ENCODE results near the gene RABEPK.
"Not testable (repeated sequence)": the region's sequence is repeated elsewhere in the genome, so short reads cannot be mapped to it uniquely, and the experiment has no call there.

Gene RABEPK

DNA sequence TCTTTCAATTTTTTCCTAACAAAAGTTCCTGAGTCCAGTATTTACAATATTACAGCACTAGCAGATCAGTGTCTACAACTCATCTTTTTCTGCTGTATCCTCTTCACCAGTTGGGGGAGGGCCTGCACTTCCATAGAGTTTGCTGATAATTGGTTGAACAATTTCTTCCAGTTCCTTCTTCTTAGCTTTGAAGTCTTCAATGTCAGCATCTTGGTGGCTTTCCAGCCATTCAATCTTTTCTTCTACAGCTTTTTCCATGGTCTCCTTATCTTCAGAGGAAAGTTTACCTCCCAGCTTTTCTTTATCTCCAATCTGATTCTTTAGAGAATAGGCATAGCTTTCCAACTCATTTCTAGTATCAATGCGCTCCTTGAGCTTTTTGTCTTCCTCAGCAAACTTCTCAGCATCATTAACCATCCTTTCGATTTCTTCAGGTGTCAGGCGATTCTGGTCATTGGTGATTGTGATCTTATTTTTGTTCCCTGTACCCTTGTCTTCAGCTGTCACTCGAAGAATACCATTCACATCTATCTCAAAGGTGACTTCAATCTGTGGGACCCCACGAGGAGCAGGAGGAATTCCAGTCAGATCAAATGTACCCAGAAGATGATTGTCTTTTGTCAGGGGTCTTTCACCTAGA lies 36.3 kb downstream of the RABEPK start:
- H3K27ac ChIP-seq (ENCODE audit: low read depth, low read length, severe bottlenecking); H3K9me3 ChIP-seq (ENCODE audit: control insufficient read depth, low read length): not testable (repeated sequence)
- Histone ChIP-seq H3K4me1 (ENCODE audit: control insufficient read depth, insufficient read depth, low read length, poor library complexity, severe bottlenecking) (peaks cover 29% of the 10 kb centered on the region), H3K4me3 (ENCODE audit: extremely low read depth, insufficient read depth, low read length, poor library complexity, severe bottlenecking) (peak overlapping the region; percentile 94), H3K36me3 (ENCODE audit: control insufficient read depth, insufficient read depth, low read length) (peaks cover 74% of the 10 kb centered on the region)
- no CpG with 5 or more reads among the region's 5 CpGs for WGBS, 2 experiments (ENCODE audit: insufficient coverage in 2 of 2)

DNA sequence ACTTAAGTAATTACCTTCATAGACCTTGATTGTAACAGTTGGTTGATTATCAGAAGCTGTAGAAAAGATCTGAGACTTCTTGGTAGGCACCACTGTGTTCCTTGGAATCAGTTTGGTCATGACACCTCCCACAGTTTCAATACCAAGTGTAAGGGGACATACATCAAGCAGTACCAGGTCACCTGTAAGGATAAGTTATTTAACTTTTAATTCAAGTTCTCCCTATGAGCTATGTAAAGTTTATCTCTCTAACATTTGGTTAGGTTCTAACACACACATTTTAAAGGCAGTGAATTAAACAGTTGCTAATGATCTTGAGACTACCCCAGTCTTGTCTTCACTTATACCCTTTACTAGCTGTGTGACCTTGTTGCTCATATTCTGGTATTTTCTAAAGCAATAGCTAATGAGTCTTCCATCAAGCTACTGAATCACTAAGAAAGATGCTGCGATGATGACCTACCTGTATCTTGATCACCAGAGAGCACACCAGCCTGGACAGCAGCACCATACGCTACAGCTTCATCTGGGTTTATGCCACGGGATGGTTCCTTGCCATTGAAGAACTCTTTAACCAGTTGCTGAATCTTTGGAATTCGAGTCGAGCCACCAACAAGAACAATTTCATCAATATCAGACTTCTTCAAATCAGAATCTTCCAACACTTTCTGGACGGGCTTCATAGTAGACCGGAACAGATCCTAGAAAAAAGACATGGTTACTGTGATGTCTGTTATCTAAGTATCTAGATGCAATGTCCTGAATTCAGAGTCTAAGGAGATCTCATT lies 38.0 kb downstream of the RABEPK start:
- H3K27ac ChIP-seq (ENCODE audit: low read depth, low read length, severe bottlenecking), result no peak overlapping the region
- peak overlapping the region; percentile 94 for H3K4me3 ChIP-seq (ENCODE audit: extremely low read depth, insufficient read depth, low read length, poor library complexity, severe bottlenecking)
- no peaks in the 10 kb centered on the region for H3K9me3 ChIP-seq (ENCODE audit: control insufficient read depth, low read length)
- peaks cover 62% of the 10 kb centered on the region for H3K36me3 ChIP-seq (ENCODE audit: control insufficient read depth, insufficient read depth, low read length)
- WGBS, 2 experiments (ENCODE audit: insufficient coverage in 2 of 2), result 90 to 97% methylated on average over 3 to 4 of the region's 7 CpGs
- peaks cover 35% of the 10 kb centered on the region for H3K4me1 ChIP-seq (ENCODE audit: control insufficient read depth, insufficient read depth, low read length, poor library complexity, severe bottlenecking)

DNA sequence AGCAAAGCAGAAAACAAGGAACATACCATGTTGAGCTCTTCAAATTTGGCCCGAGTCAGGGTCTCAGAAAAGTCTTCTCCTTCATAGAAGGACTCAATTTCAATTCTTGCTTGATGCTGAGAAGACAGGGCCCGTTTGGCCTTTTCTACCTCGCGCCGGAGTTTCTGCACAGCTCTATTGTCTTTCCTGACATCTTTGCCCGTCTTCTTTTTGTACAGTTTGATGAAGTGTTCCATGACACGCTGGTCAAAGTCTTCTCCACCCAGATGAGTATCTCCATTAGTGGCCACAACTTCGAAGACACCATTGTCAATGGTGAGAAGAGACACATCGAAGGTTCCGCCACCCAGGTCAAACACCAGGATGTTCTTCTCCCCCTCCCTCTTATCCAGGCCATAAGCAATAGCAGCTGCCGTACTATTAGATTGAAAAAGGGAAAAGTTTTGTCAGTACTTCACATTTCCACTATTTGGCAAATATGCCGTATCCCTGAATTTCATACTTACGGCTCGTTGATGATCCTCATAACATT lies 38.6 kb downstream of the RABEPK start:
- Histone ChIP-seq H3K36me3 (ENCODE audit: control insufficient read depth, insufficient read depth, low read length) (peaks cover 61% of the 10 kb centered on the region), H3K4me3 (ENCODE audit: extremely low read depth, insufficient read depth, low read length, poor library complexity, severe bottlenecking) (peak overlapping the region; percentile 94), H3K4me1 (ENCODE audit: control insufficient read depth, insufficient read depth, low read length, poor library complexity, severe bottlenecking) (peaks cover 33% of the 10 kb centered on the region), H3K27ac (ENCODE audit: low read depth, low read length, severe bottlenecking) (no peak overlapping the region), H3K9me3 (ENCODE audit: control insufficient read depth, low read length) (no peaks in the 10 kb centered on the region)
- 91 to 97% methylated on average over 9 to 11 of the region's 14 CpGs for WGBS, 2 experiments (ENCODE audit: insufficient coverage in 2 of 2)

DNA sequence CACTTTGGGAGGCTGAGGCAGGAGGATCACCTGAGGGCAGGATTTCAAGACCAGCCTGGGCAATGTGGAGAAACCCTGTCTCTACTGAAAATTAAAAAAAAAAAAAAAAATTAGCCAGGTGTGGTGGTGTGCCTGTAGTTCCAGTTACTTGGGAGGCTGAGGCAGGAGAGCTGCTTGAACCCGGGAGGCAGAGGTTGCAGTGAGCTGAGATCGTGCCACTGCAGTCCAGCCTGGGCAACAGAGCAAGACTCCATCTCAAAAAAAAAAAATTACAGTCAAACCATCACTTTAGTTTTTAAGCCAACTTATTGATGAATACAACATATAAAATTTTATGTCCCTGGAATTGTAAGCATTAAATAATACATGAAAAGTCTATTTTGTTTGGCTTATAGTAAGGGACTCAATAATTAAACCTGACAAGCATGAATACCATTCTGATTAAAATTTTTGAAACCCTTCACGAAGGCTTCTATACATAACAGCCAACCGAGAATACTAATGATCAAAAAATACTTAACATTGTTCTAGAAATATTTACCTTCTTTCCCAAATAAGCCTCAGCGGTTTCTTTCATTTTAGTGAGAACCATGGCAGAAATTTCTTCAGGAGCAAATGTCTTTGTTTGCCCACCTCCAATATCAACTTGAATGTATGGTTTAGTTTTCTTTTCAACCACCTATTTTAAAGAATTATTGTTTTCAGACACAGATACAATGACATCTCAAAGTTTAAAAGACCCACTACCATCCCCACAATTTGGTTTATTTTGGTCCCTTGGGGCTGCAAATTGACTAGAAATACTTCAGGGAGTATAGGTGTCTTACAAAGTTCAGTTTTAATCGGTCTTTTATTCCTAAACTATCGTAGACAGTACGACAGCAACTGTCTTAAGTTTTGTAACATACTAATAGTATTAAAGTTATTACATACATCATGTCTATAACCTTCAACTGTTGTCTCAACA lies 39.6 kb downstream of the RABEPK start:
- peak overlapping the region; percentile 98 for H3K27ac ChIP-seq (ENCODE audit: low read depth, low read length, severe bottlenecking)
- peaks cover 58% of the 10 kb centered on the region for H3K36me3 ChIP-seq (ENCODE audit: control insufficient read depth, insufficient read depth, low read length)
- H3K9me3 ChIP-seq (ENCODE audit: control insufficient read depth, low read length), result no peaks in the 10 kb centered on the region
- peaks cover 31% of the 10 kb centered on the region for H3K4me1 ChIP-seq (ENCODE audit: control insufficient read depth, insufficient read depth, low read length, poor library complexity, severe bottlenecking)
- WGBS, 2 experiments (ENCODE audit: insufficient coverage in 2 of 2), result 60% methylated on average over 5 of the region's 8 CpGs; no CpG with 5 or more reads in 1 of the 2 experiments
- peak overlapping the region; percentile 94 for H3K4me3 ChIP-seq (ENCODE audit: extremely low read depth, insufficient read depth, low read length, poor library complexity, severe bottlenecking)

DNA sequence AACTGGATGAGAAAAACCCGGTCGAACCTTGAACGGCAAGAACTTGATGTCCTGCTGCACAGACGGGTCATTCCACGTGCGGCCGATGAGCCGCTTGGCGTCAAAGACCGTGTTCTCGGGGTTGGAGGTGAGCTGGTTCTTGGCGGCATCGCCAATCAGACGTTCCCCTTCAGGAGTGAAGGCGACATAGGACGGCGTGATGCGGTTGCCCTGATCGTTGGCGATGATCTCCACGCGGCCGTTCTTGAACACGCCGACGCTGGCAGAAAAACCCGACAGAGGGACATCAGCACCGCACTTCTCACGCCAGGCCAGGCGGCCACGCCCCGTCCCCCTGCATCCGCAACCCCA lies 40.3 kb downstream of the RABEPK start:
- peak overlapping the region; percentile 94 for H3K4me3 ChIP-seq (ENCODE audit: extremely low read depth, insufficient read depth, low read length, poor library complexity, severe bottlenecking)
- H3K9me3 ChIP-seq (ENCODE audit: control insufficient read depth, low read length), result no peaks in the 10 kb centered on the region
- H3K36me3 ChIP-seq (ENCODE audit: control insufficient read depth, insufficient read depth, low read length), result peaks cover 51% of the 10 kb centered on the region
- peak overlapping the region; percentile 98 for H3K27ac ChIP-seq (ENCODE audit: low read depth, low read length, severe bottlenecking)
- 1% methylated on average over 22 to 25 of the region's 33 CpGs for WGBS, 2 experiments (ENCODE audit: insufficient coverage in 2 of 2)
- peaks cover 27% of the 10 kb centered on the region for H3K4me1 ChIP-seq (ENCODE audit: control insufficient read depth, insufficient read depth, low read length, poor library complexity, severe bottlenecking)

DNA sequence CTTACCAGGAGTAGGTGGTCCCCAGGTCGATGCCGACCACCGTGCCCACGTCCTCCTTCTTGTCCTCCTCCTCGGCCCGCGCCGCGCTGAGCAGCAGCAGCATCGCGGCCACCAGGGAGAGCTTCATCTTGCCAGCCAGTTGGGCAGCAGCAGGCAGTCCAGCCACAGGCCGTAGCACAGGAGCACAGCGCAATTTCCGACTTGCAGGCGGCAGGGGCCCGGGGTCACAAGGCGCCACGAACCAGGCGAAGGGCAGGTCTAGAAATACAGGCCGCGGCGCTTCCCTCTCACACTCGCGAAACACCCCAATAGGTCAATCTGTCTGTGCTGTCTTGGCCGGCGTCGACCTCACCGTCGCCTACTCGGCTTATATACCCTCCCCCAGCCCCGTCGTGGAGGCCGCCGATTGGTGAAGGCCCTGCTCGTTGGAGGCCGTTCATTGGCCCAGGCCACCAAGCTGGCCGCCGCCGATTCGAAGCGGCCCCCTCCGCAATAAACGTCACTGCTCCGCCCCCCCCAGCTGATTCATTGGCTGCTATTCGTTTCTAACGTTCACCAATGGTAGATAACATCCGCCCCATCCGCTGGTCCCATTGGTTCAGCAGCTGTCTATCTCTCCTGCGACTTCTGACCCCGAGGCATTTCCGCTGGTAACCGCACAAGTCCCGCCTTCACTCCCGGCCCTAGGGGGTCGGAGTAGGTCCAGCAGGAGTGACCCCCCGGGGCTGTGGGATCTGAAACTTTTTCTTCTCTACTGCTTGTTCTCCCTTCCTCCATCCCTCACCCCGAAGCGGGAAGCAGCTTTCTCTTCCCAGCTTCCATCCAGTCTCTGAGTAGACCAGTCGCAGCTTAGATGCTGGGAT lies 40.9 kb downstream of the RABEPK start, which contains the start of gene HSPA5:
Gene HSPA5 (minus strand): TSS at position 344 of the 863 bp plus-strand sequence. CDS start 217 bp downstream, at position 127.
- peaks cover 45% of the 10 kb centered on the region for H3K36me3 ChIP-seq (ENCODE audit: control insufficient read depth, insufficient read depth, low read length)
- H3K27ac ChIP-seq (ENCODE audit: low read depth, low read length, severe bottlenecking), result peak within 1 kb of the TSS; percentile 98
- WGBS, 2 experiments (ENCODE audit: insufficient coverage in 2 of 2), result 0% methylated on average over 37 to 59 of the region's 59 CpGs
- H3K9me3 ChIP-seq (ENCODE audit: control insufficient read depth, low read length), result no peaks in the 10 kb centered on the region
- peak within 1 kb of the TSS; percentile 94 for H3K4me3 ChIP-seq (ENCODE audit: extremely low read depth, insufficient read depth, low read length, poor library complexity, severe bottlenecking)
- peaks cover 23% of the 10 kb centered on the region for H3K4me1 ChIP-seq (ENCODE audit: control insufficient read depth, insufficient read depth, low read length, poor library complexity, severe bottlenecking)

DNA sequence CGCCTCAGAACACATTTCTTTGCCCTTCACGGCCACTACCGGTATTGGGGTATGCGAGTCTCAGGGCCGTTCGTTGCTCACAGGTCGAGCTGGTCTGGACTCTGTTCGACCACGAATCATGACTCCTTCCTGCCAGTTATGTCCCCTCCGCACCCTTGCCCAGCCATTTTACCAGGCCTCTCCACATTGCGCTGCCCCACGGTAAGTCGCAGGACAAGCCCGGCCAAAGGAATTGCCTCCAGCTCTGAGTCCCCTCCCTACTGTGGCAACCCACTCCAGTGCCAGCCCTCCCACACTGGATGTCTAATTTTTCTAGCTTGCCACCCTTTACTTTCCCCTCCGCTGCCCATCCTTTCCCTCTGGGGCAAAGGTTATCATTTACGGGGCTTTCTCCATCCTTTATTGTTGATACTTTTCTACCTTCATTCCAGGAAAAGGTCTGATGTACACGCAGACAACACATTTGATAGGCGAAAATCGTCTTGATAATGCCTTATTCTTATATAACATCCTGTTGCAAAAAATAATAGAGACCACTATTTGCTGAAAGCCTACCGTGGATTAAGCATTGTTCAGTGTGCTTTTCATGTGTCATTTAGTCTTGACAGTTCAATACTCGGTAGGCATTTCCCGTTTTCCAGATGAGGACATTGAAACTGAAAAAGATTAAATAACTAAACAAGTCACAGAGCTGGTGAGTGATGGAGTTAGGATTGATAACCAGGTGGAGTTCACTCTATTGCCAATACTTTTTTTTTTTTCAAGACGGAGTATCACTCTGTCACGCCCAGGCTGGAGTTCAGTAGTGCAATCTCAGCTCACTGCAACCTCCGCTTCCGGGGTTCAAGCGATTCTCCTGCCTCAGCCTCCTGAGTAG lies 41.8 kb downstream of the RABEPK start:
- peaks cover 36% of the 10 kb centered on the region for H3K36me3 ChIP-seq (ENCODE audit: control insufficient read depth, insufficient read depth, low read length)
- no peaks in the 10 kb centered on the region for H3K9me3 ChIP-seq (ENCODE audit: control insufficient read depth, low read length)
- WGBS, 2 experiments (ENCODE audit: insufficient coverage in 2 of 2), result 30 to 35% methylated on average over 18 to 24 of the region's 27 CpGs
- peaks cover 19% of the 10 kb centered on the region for H3K4me1 ChIP-seq (ENCODE audit: control insufficient read depth, insufficient read depth, low read length, poor library complexity, severe bottlenecking)
- peak overlapping the region; percentile 85 for H3K4me3 ChIP-seq (ENCODE audit: extremely low read depth, insufficient read depth, low read length, poor library complexity, severe bottlenecking)
- peak overlapping the region; percentile 98 for H3K27ac ChIP-seq (ENCODE audit: low read depth, low read length, severe bottlenecking)

DNA sequence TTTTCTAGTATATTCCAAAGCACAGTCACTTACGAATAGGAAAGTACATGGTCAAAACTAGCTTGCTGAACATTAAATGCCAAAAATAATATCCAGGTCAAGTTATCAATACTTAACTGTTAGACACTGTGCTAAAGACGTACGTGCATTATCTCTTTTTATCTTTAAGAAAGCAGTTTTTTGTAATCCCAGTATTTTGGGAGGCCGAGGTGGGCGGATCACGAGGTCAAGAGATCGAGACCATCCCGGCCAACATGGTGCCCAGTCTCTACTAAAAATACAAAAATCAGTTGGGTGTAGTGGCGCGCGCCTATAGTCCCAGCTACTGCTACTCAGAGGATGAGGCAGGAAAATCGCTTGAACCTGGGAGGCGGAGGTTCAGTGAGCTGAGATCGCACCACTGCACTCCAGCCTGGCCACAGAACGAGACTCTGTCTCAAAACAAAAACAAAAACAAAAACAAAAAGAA lies 43.5 kb downstream of the RABEPK start:
- no peak overlapping the region for H3K4me3 ChIP-seq (ENCODE audit: extremely low read depth, insufficient read depth, low read length, poor library complexity, severe bottlenecking)
- peak overlapping the region; percentile 93 for H3K27ac ChIP-seq (ENCODE audit: low read depth, low read length, severe bottlenecking)
- peaks cover 19% of the 10 kb centered on the region for H3K36me3 ChIP-seq (ENCODE audit: control insufficient read depth, insufficient read depth, low read length)
- no peaks in the 10 kb centered on the region for H3K9me3 ChIP-seq (ENCODE audit: control insufficient read depth, low read length)
- peaks cover 11% of the 10 kb centered on the region for H3K4me1 ChIP-seq (ENCODE audit: control insufficient read depth, insufficient read depth, low read length, poor library complexity, severe bottlenecking)
- 93 to 98% methylated on average over 13 of the region's 15 CpGs for WGBS, 2 experiments (ENCODE audit: insufficient coverage in 2 of 2)

DNA sequence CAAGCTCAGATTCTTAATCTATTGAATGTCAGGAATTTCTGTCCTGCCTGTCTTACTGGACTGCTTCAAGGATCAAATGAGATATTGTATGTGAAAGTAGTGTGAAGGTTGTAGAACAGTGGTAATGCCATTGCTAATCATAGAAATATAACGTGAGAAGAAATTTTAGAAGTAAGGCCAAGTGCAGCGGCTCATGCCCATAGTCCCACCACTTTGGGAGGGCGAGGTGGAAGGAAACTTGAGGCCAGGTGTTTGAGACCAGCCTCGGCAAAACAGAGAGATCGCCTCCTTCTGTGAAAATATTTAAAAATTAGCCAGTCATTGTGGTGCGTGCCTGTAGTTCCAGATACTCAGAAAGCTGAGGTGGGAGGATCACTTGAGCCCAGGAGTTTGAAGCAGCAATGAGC lies 45.9 kb downstream of the RABEPK start:
- peaks cover 5% of the 10 kb centered on the region for H3K4me1 ChIP-seq (ENCODE audit: control insufficient read depth, insufficient read depth, low read length, poor library complexity, severe bottlenecking)
- H3K27ac ChIP-seq (ENCODE audit: low read depth, low read length, severe bottlenecking), result no peak overlapping the region
- no peaks in the 10 kb centered on the region for H3K36me3 ChIP-seq (ENCODE audit: control insufficient read depth, insufficient read depth, low read length)
- no peaks in the 10 kb centered on the region for H3K9me3 ChIP-seq (ENCODE audit: control insufficient read depth, low read length)
- WGBS, 2 experiments (ENCODE audit: insufficient coverage in 2 of 2), result 90 to 96% methylated on average over 6 of the region's 6 CpGs
- H3K4me3 ChIP-seq (ENCODE audit: extremely low read depth, insufficient read depth, low read length, poor library complexity, severe bottlenecking), result no peak overlapping the region
